ENCODE data around the gene SARNP.

DNA sequence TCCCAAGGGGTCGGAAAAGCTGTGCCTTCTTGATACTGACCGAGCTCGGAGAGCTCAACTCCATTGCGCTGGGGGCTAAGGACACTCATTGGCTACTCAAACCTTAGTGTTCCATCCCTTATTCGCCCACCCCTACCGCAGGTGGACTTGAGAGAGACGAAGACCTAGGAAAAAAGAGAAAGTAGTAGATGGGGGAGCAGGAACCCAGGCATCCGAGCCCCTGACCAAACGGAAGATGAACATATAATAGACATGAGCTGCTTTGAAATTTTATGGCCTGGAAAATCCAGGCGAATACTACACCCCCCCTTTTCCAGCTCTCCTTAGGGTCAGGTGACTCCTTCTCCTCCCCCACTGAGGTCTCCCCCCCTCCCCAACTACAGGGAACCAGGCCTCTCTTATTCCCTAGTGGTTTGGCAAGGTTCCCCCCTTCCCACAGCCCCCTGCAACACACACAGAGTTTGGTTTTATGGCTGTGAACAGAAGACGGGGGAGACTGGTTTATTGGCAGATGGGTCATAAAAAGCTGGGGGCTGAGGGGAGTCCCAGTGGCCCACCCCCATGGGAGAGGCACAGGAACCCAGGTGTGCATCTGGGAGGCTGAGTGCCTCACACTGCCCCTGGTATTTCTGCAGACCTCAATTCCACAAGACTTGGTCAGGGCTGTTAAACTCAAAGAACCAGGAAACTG lies 73.0 kb downstream of the SARNP start:
- TF ChIP-seq POLR2AphosphoS5 (IDR thresholded peaks at IDR 0.05; ENCODE audit: low read depth, low read length): no peak
- TF ChIP-seq TAF1 (IDR thresholded peaks at IDR 0.05; ENCODE audit: borderline replicate concordance, insufficient read depth, low read length): no peak
- no peak for TF ChIP-seq SIN3A (IDR thresholded peaks at IDR 0.05; ENCODE audit: borderline replicate concordance, insufficient read depth, low read length)
- TF ChIP-seq, protein P1, sequence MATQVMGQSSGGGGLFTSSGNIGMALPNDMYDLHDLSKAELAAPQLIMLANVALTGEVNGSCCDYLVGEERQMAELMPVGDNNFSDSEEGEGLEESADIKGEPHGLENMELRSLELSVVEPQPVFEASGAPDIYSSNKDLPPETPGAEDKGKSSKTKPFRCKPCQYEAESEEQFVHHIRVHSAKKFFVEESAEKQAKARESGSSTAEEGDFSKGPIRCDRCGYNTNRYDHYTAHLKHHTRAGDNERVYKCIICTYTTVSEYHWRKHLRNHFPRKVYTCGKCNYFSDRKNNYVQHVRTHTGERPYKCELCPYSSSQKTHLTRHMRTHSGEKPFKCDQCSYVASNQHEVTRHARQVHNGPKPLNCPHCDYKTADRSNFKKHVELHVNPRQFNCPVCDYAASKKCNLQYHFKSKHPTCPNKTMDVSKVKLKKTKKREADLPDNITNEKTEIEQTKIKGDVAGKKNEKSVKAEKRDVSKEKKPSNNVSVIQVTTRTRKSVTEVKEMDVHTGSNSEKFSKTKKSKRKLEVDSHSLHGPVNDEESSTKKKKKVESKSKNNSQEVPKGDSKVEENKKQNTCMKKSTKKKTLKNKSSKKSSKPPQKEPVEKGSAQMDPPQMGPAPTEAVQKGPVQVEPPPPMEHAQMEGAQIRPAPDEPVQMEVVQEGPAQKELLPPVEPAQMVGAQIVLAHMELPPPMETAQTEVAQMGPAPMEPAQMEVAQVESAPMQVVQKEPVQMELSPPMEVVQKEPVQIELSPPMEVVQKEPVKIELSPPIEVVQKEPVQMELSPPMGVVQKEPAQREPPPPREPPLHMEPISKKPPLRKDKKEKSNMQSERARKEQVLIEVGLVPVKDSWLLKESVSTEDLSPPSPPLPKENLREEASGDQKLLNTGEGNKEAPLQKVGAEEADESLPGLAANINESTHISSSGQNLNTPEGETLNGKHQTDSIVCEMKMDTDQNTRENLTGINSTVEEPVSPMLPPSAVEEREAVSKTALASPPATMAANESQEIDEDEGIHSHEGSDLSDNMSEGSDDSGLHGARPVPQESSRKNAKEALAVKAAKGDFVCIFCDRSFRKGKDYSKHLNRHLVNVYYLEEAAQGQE (IDR thresholded peaks at IDR 0.05; ENCODE audit: insufficient read depth in 1 of 2, low read depth in 2 of 2, low read length in 2 of 2): no peak
- no peak for TF ChIP-seq FOXP2 (optimal IDR thresholded peaks at IDR 0.05; ENCODE audit: borderline replicate concordance, extremely low read depth, extremely low read length, insufficient read depth)
